Right lobe of liver (tissue), 6 donors: ENCODE data around the gene NSMF. TPM values are rescaled to one million over a fixed set of nuclear protein-coding genes. Genes with fewer than 3 reads are reported as not detected.

ENCODE experiments used
- ATAC-seq, 4 donors: fragments of 200-7000 bp; cut with Tn5 transposase; one replicate each; pipeline ENCODE4 v1.9.1; 2020; ENCODE audit warnings: mild to moderate bottlenecking in 4 of 4, moderate library complexity in 4 of 4
- DNase-seq, 3 donors: peaks; one replicate each; pipeline ENCODE4 v3.0.0-alpha.2; 2020
- H3K27ac ChIP-seq, 3 donors: fragments of 200-600 bp; one replicate each; pipeline ENCODE4 v1.8.0; 2022
- H3K27me3 ChIP-seq, 2 donors: fragments of 200-600 bp; one replicate each; pipeline ENCODE4 v1.8.0; 2022
- H3K36me3 ChIP-seq, 4 donors: fragments of 200-600 bp; sonication (generic) in 1 of 4; one replicate each; pipeline versions ENCODE4 v1.5.1 to v1.8.0; 2017 to 2022; ENCODE audit warnings: control low read depth in 1 of 4
- H3K4me1 ChIP-seq, 4 donors: fragments of 200-600 bp; sonication (generic) in 1 of 4; one replicate each; pipeline versions ENCODE4 v1.5.1 to v1.8.0; 2017 to 2022; ENCODE audit warnings: control low read depth in 1 of 4
- H3K4me3 ChIP-seq, 3 donors: fragments of 200-600 bp; one replicate each; pipeline ENCODE4 v1.8.0; 2022
- H3K9me3 ChIP-seq, 4 donors: fragments of 200-600 bp; sonication (generic) in 1 of 4; one replicate each; pipeline versions ENCODE4 v1.5.1 to v1.8.0; 2017 to 2022; ENCODE audit warnings: control low read depth in 1 of 4
- POLR2A ChIP-seq: fragments of 450-650 bp; IDR thresholded peaks from one replicate; pipeline ENCODE4 v1.6.1; 2017; ENCODE audit warnings: antibody characterized with exemption, mild to moderate bottlenecking
- WGBS: methylation state at CpG from one replicate; pipeline ENCODE4 v1.1.6; 2018; ENCODE audit warnings: low coverage, low lambda C conversion rate; ENCODE audit not compliant: insufficient coverage; ENCODE audit errors: missing lambda C conversion rate; 5-methylcytosine and 5-hydroxymethylcytosine counted together
- intact Hi-C, 2 donors: fragments of 100-400 bp; cut with DNase I; formaldehyde crosslinking; loops; one replicate each; pipeline versions ENCODE4 v1.11.2 to v1.14.1; 2022
- total RNA-seq, 6 experiments: library from RNA; depleted of rRNA in 2 of 6; stranded (reverse); fragments of >200 nt in 2 of 6; fragmentation: NEBNext Ultra II Directional in 3 of 6; extraction: Animal tissue kit (Norgen Biotek cat#: 25700) in 3 of 6; gene quantifications; one replicate each; pipeline versions ENCODE4 v1.1.0 to v1.2.4, GENCODE V29; 2016 to 2023
- TF ChIP-seq, protein P1 (sequence below), 4 donors: fragments of 200-600 bp in 3 of 4; fragments of 450-650 bp in 1 of 4; IDR thresholded peaks; one replicate each; pipeline versions ENCODE4 v1.5.1 to v1.8.0; 2016 to 2022; ENCODE audit warnings: antibody characterized with exemption in 4 of 4, mild to moderate bottlenecking in 2 of 4
- donor health status: DM: no; HTN: yes; CAD: no.
- donor health status: DM: no; HTN: no; CAD: no.
- donor health status: DM: no; HTN: no; CAD: no.
- donor health status: DM: no; HTN: yes; CAD: no.
- donor health status: DM: no; HTN: yes; CAD: no.

NSMF gene
- total RNA-seq, 6 experiments from 2014 or later: 15.6 to 55.4 (median 20.1) TPM

DNA sequence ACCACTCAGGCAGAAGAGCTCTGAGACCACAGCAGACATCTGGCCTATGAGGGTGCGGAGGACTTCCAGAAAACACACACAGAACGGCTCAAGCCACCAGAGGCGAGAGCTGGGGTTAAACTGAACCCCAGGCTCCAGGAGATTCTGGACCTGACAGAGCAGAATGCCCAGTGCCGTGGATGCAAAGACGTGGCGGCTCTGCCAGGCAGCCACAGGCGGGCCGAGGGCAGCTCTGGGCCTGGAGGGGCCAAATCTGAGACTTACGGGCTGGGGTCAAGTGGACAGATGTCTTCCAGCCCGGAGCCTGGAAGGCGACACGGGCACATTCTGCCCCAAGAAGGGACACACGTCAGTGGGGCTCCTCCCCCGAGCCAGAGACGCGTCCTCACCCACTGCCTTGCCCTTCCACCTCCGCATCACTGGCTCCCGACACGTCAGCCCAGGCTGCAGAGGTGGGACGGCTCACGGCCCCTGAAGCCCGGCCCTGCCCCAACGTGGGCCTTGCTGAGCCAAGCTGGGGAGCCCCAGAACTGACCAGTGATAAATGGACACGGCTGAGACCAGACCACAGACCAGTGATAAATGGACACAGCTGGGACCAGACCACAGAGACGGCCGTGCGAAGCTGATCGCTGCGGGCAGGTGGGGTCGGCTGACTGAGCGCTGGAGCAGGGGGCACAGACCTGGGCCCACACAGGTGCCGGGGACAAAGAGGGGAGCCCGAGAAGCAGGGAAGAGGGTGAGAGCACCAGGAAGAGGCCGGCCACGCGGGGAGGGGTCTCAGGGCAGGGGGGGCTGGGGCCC lies 40.9 kb upstream of the NSMF start:
- ATAC-seq (no peak), DNase-seq (no peak)
- H3K27me3 ChIP-seq: no peaks in the 10 kb centered on the region
- intact Hi-C loops: no loop called here
- no peak overlapping the region for H3K4me3 ChIP-seq
- WGBS: 80% methylated on average over 1 of the region's 36 CpGs
- TF ChIP-seq, protein P1, sequence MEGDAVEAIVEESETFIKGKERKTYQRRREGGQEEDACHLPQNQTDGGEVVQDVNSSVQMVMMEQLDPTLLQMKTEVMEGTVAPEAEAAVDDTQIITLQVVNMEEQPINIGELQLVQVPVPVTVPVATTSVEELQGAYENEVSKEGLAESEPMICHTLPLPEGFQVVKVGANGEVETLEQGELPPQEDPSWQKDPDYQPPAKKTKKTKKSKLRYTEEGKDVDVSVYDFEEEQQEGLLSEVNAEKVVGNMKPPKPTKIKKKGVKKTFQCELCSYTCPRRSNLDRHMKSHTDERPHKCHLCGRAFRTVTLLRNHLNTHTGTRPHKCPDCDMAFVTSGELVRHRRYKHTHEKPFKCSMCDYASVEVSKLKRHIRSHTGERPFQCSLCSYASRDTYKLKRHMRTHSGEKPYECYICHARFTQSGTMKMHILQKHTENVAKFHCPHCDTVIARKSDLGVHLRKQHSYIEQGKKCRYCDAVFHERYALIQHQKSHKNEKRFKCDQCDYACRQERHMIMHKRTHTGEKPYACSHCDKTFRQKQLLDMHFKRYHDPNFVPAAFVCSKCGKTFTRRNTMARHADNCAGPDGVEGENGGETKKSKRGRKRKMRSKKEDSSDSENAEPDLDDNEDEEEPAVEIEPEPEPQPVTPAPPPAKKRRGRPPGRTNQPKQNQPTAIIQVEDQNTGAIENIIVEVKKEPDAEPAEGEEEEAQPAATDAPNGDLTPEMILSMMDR (IDR thresholded peaks at IDR 0.05): no peak
- no peak for TF ChIP-seq POLR2A
- no peak overlapping the region for H3K27ac ChIP-seq
- H3K9me3 ChIP-seq: no peaks in the 10 kb centered on the region
- H3K4me1 ChIP-seq: no peaks in the 10 kb centered on the region
- H3K36me3 ChIP-seq: peaks cover 0 to 3% (median 0%) of the 10 kb centered on the region in 4 donors

DNA sequence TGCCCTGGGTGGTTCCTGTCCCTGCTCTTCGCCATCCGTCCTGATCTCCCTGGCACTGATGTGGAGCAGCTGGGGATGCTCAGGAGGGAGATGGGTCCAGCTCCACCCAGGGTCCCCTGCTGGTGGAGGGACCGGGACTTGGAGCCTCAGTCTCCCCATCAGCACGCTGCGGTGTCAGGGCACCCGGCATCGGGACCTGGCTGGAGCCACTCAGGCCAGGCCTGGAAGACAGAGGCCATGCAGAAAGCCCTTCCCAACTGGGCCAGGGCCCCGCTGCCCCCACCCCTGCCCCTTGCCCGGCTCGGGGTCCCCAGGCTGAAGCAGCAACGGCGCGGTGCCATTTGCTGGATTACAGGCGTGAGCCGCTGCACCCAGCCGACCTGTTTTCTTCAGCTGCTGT lies 40.3 kb upstream of the NSMF start:
- no peak for DNase-seq
- no peaks in the 10 kb centered on the region for H3K4me1 ChIP-seq
- H3K27ac ChIP-seq: no peak overlapping the region
- WGBS: no CpG with 5 or more reads among the region's 16 CpGs
- no peaks in the 10 kb centered on the region for H3K27me3 ChIP-seq
- ATAC-seq: no peak
- TF ChIP-seq, protein P1 (IDR thresholded peaks at IDR 0.05): no peak
- no peak for TF ChIP-seq POLR2A
- intact Hi-C loops: no loop called here
- H3K4me3 ChIP-seq: no peak overlapping the region
- peaks cover 0 to 3% (median 0%) of the 10 kb centered on the region in 4 donors for H3K36me3 ChIP-seq
- no peaks in the 10 kb centered on the region for H3K9me3 ChIP-seq

DNA sequence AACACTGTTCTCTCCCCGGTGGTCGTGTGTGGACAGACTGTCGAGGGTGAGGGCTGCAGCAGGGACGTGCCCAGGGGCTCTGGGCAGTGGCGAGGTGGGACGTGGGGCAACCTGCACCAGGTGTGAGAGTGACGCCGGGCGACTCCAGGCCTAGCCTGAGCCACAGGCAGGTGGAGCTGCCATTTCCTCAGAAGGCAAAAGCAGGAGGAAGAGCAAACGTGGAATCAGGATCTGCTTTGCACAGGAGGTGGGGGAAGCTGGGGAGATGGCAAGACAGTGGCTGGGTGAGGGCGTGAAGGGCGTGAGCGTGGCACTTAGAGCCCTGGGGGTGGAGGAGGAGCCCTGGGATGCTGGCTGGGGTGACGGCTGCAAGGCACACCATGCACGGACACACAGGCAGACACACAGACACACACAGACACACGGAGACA lies 39.6 kb upstream of the NSMF start:
- WGBS: 87% methylated on average over 10 of the region's 16 CpGs
- Histone ChIP-seq H3K9me3 (no peaks in the 10 kb centered on the region), H3K4me3 (no peak overlapping the region), H3K27me3 (no peaks in the 10 kb centered on the region), H3K27ac (no peak overlapping the region), H3K36me3 (peaks cover 0 to 3% (median 0%) of the 10 kb centered on the region in 4 donors), H3K4me1 (no peaks in the 10 kb centered on the region)
- no peak for TF ChIP-seq POLR2A
- TF ChIP-seq, protein P1 (IDR thresholded peaks at IDR 0.05): no peak
- peak in 1 of 3 donors; percentile 50 for DNase-seq
- intact Hi-C loops: no loop called here
- ATAC-seq: no peak

DNA sequence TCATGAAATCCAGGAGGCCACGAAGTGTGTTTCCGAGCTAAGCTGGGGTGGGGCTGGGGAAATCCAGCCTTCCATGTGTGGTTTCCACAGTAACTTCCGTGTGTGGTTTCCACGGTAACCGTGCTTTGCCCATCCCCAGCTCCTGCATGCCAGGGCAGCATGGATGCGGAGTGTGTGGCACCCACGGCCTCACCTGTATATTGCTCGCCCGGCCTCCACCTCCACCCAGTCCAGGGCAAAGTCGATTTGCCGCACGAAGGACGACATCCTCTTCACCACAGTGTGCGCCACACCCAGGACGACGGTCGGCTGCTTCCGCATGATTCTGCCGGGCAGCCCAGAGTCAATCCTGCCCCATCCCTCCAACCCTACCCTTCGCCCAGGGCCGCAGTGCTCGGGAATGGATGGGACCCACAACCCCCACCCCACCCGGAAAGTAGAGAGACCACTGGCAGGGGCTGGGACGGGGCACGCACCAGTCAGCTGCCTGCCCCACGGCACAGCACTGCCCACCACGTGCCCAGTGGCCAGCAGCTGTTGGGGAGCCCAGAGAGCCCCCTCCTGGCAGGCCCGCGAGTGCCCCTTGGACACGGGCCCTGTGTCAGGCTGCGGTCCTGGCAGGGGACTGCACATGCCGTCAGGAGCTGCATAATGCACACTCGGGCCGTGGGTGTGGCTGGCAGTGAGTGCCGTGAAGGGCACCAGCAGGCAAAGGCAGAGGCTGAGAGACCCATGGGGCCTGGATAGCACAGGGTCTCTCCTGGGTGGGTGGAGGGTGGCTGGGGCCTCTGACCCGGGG lies 39.0 kb upstream of the NSMF start:
- H3K4me3 ChIP-seq: no peak overlapping the region
- TF ChIP-seq POLR2A: no peak
- TF ChIP-seq, protein P1 (IDR thresholded peaks at IDR 0.05): no peak
- ATAC-seq: no peak
- 95% methylated on average over 8 of the region's 36 CpGs for WGBS
- intact Hi-C loops: no loop called here
- DNase-seq: no peak
- H3K27ac ChIP-seq: no peak overlapping the region
- H3K27me3 ChIP-seq: no peaks in the 10 kb centered on the region
- no peaks in the 10 kb centered on the region for H3K4me1 ChIP-seq
- H3K9me3 ChIP-seq: no peaks in the 10 kb centered on the region
- H3K36me3 ChIP-seq: peaks cover 0 to 3% (median 0%) of the 10 kb centered on the region in 4 donors
